Heart left ventricle (tissue), 13 donors: Measurements from ENCODE around the gene MAGI2.

Experiments used
- CTCF ChIP-seq, 12 donors: fragments of 200-600 bp; sonication (generic) in 4 of 12; IDR thresholded peaks; one replicate each; pipeline versions ENCODE4 v1.5.0 to v1.8.0; 2018 to 2022; ENCODE audit warnings: antibody characterized with exemption in 12 of 12, mild to moderate bottlenecking in 5 of 12
- POLR2A ChIP-seq, 2 donors: fragments of 450-650 bp; IDR thresholded peaks; one replicate each; pipeline ENCODE4 v1.6.1; 2017; ENCODE audit warnings: antibody characterized with exemption in 2 of 2, mild to moderate bottlenecking in 2 of 2, moderate library complexity in 2 of 2
- donor health status: ischemic (EF 13 %, LVEDD 7.1; RV severe dilation, severe dysfunction).
- donor health status: DM: no; HTN: yes; CAD: no.
- donor health status: DM: no; HTN: no; CAD: no.
- donor health status: ischemic (EF 25% LVEDD 6.9; RV normal size, moderate dysfunction).
- donor health status: ischemic (EF 25% LVEDD 5.7; RV mildly dilated, moderate dysfunction).
- donor health status: ischemic (EF 35%, LVEDD 5.7; RV mildly dilated, moderate dysfunction).
- donor health status: nonischemic (EF 11% LVEDD 7.7; RV severe dilation, severe dysfunction).
- donor health status: DM: yes; HTN: yes; CAD: no.
- donor health status: PGD.
- donor health status: ischemic (EF 29% LVEDD 5.4; RV normal size, mild dysfunction).
- donor health status: nonischemic (EF 23%, LVEDD 6.1; RV moderate dilation, normal function).

GRCh38 chr7:78413568-78413967 lies 1039.9 kb downstream of the MAGI2 start:
- no peak for TF ChIP-seq CTCF (IDR thresholded peaks at IDR 0.05)
- no peak for TF ChIP-seq POLR2A (IDR thresholded peaks at IDR 0.05)
